Non-pigmented ciliary epithelial cell (primary cell): ENCODE measurements around the gene AXIN2.

ENCODE experiments used
- DNase-seq: peaks from one replicate; pipeline ENCODE4 v3.0.0-alpha.2; 2010; ENCODE audit warnings: low read depth

Gene AXIN2

DNA sequence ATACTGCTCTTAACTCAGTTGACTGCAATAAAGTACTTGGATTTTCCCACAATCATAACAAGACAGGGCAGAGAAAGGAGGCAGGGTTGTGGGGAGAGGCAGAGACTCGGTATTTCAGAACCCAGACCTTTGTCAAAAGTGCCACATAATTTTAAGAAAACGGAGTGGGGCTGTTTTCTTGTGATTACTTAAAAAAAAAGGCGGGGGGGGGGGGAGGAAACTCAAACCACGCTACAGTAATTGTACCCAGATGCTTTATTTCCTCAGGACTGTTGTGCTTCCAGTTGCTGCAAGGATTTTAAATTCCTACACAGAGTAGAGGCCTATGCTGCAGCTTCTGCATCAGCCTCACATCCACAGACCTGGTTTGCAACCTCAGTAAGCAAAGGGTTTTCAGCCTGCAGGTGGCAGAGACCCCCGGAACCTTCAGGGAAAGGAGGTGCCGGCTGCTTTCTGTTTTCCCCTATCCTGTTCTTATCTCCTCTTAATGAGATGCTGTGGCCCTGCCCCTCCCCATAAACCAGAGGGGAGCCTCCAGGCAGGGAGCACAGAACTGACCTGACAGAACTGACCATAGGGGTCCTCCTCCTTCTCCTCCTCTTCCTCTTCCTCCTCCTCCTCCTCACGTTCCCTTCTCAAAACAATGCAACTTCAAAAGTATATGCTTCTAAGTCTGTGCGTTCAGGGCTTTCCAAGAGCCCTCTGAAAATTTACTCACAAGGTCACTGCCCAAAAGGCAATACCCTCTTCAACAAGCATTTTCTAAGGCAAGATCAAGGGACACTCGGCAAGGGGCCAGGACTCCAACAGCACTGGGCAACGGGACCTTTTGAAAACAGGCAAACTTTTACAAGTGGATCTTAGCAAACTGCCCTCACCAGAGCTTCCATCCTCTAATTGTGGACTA, 7.5 kb downstream of the AXIN2 start:
- no peak for DNase-seq

DNA sequence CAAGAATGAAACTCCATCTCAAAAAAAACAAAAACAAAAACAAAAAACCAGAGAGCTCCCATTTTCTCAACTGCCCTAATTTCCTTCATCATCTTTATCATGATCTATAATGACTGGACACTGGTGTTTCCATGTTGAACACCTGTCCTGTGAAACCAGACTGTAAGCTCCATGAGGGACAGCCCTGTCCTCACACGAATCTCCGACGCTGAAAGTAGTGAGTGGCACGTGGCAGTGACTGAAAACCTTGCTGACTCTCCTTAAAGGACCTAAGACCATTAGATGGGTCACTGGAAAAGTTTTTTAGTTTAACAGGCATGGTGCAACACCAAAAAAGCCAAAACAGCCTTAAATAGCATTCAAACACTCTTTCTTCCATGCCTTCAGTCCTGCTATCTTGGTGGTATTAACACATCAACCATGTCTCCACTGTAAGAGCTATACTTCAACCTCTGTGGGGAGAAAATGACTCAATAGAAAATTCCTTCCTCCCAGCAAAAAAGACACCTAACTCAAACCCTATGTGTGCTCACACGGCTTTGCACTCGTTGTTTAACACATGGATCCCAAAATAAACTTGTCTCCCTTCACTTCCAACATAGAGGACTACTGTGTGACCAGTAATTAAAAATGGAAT, 8.3 kb downstream of the AXIN2 start:
- DNase-seq, result no peak

DNA sequence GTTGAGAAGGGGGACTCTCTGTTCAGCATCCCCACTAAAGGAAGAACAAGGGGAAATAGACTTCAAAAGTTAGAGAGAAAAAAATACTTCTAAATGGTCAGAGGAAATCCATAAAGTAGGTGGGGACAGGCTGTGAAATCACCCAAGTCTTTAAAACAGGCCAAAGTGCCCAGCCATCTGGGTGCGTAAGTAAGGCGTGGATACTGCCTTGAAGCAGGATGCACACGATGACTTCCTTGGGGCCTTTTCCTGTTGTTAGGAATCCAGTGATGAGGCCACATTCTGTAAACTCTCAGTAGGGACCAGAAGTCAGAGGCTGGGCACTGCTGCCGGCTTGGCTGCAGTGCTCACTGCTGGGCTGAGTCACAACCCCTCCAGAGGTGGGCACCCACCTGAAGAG, 9.2 kb downstream of the AXIN2 start:
- no peak for DNase-seq

DNA sequence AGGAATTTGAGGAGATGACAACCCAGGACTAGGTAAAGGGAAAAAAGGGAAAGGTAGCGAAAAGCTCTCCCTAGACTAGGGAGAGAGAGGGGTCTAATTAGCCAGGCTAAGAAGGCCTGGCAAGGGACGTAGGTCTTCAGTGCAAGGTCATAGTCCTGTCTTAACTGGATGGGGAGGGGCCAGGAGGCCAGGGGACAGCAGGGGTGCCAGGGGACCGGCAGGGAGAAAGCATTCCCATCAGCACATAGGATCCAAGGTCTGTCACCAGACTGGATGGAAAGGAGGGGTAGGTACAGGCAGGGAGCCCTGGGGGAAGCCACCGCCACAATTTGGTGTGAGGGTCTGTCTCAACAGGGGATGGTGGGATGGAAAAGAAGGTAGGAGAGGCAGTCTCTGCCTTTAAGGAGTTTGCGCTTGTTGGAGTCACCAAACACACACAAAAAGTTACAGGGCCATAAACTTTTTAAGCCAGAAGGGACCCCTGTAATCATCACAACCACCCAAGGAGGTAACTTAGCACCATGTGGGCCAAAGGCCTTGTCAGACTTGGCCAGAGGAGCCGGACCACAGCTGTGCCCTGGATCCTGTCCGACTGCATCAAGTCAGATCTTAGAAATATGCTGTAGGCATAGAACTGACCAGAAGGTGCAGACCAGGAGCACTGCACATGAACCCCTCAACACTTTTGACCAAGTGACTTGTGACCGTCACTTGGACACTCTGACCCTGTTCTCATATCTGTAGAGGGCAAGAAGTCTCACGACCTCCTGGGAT, 10.0 kb downstream of the AXIN2 start:
- DNase-seq, result no peak

DNA sequence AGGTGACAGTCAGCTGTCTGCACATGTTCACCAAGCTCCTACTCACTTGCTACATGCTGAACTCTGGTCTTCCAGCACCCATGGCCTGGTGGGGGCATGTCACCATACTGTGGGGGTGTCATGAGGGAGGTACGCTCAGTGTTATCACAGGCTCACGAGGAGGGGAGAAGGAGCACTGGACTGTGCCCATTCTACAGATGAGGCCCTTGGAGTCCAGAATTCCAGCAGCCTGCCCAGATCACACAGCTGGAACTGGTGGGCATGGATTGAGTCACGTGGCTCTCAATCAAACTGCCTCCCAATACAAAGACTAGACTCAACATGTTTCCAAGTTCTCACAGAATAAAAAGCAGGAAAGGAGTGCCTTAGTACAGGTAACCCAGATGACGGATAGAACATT, 10.7 kb downstream of the AXIN2 start:
- DNase-seq, result no peak

DNA sequence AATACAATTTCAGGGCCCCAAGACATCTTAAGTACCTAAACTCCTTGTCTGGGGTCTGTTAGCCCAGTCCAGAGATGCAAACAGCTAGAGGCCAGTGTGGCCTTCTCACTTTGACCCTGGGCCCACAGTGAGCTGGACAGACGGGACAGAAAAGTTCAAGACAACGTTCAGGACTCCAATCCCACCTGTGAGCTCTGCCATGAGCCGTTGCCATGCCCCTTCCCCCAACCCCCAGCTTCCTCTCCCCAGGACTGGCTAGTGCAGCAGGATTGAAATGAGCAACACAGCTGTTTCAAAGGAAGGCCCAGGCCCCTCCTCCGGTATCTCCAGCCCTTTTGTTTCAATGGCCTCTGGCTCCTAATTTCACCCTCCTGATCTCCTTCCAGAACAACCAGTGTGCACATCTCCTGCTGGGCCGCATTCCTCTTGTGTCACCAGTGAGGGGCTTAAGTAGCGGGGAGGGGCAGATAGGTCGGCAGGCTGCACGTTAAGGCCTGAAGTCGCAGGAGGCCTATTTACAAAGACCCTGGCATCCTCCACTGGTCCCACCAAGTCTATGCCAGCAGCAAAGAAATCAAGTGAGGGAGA, 11.3 kb downstream of the AXIN2 start:
- DNase-seq, result no peak

DNA sequence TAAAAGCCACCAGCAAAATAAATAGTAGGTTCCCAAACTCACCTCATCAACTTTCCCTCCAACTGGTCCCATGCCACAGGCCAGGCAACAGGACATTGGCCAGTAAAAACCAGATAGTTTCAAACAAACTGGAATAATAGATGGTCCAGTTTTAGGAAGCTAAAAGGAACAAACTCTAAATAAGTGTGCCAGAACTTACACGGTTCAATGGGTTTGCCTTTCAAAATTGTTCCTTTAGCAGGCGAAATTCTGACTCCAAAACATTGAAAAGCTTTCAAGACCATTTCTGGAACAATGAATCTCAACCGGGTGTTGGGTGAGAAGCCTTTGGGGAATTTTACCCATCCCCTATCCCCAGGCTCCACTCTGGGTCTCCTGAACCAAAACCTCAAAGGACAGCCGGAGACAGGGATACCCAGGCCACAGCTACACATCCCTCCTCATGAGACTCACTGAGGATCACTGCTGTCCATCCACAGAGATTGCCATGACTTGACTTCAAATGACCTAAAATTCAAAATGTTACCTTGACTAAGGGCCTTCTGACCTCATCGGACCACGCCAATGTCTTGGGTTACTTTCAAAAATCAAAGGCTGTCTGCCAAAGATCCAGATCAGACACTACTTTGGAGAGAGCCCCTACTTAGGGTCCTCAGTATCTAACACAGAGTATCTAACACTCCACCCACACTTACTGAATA, 13.0 kb downstream of the AXIN2 start:
- DNase-seq, result no peak

DNA sequence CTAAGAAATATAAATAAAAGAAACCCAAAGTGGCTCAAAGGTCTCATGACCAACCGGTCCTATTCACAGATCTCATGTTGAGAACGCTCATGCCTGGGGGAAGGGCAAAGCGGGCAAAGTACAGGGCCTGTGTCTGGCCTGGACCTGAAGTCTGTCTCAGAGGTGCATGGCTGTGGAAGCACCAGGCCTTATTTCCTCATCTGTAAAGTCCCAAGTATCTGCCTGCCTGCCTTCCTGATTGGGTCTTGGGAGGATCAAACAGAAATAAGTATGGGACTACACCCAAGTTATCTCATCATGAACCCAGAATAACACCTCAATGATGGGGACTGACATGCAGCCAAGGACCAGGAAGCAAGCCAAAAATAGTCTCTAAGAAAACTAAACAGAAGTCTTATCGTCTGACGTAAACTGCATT, 14.2 kb downstream of the AXIN2 start:
- DNase-seq, result no peak

DNA sequence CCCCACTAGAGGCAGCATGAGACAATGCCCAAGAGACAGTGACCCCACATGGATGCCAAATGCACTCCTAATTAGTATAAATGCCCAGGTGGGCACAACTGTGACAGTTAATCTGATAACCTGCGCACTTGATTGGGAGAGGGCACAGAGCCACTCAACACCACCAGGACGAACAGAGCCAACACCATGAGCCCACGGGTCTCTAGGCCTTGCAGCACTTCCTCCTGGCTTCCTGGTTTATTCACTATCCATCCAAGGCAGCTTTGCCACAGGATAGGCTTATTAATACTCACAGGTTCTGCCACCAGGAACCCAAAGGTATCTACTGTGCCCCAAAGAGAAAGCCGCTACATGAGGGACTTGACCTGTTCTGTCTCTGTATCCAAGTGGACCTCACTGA, 14.9 kb downstream of the AXIN2 start:
- DNase-seq, result no peak

DNA sequence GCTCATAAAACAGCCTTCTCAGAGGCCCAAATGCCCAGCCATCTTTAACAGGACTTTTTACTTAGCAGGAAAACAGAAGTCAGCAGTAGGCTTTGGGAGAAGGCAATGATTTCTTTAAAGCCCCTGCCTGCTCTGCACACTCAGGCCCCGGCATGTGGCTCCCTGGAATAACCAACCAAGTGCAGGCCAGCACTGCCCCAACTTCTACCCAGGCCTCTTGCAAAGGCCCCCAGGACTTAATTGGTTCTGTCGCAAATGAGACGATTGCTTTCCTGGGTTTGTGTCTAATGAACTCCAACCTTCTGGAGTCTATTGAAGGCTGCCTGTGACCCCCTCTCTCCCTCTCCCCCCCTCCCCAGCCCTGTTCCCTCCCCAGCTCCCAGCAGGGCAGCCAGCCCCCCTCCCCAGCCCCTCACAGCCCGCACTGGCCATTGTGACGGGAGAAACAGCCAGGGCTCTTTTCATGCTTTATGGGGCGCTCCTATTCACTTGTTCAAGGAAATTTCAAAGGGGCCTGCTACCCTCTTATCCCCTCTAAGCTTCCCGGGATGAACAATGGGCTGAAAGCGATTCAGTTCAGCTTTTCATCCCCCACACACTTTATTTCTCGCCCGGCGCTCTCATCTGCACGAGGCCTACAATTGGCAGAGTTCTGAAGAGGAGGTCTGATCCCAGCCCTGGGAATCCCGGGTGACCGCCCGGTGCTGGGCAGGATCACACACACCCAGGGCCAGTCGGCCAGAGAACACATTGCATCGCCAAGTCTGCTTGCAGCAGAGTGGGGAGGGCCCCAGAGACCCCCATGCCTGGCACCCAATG, 15.5 kb downstream of the AXIN2 start:
- DNase-seq, result no peak

DNA sequence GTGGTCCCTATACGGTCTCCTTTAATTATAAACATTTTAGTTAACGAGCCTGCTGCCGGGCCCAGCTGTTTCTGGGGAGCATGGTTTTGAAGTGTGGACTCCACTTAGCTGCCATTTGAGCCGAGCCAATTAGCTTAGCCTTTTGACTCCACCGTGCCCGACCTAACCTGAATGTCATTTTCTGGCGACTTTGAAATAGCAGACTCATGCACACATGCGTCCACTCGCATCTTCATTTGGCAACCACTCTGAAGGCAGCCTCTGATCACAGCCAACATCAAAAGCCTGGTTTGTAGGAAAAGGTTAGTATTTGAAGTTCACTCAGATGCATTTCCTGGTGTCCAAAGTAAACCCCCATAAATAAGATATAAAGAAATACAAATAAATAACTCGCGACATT, 16.8 kb downstream of the AXIN2 start:
- no peak for DNase-seq

DNA sequence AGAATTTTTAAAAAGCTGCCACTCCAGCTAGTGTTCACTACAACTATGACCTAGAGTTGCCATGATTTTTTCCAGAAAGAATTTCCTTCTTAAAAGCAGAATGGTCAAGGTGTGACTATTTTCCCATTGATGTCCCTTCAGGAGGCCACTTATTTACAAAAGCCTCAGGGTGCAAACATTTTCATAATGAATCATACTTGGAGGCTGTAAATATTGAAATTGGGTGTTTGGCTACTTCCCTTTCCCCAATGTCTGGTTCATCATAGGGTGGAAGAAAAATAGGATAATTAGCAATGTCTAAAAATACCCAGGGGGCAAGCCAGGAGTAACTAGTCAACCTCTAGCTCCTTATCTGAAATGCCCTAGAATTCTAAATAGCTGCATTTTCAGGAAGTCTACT, 18.8 kb downstream of the AXIN2 start:
- DNase-seq, result no peak

DNA sequence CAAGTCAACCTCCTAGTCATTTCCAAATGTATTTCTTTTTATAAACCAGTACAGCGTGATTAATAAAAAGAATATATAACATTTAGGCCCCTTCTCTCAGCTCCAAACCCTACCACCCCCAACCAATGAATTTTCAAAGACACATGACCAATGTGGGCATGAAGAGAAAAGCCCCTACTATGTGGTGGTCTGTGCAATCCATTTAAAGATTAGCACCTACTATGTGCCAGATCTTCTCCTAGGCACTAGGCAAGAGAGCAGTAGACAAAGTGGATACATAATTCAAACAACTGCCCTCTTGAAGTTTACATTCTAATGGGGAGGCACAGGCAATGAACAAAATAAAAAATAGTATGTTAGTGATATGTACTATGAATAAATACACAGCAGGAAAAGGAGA, 19.4 kb downstream of the AXIN2 start:
- no peak for DNase-seq

DNA sequence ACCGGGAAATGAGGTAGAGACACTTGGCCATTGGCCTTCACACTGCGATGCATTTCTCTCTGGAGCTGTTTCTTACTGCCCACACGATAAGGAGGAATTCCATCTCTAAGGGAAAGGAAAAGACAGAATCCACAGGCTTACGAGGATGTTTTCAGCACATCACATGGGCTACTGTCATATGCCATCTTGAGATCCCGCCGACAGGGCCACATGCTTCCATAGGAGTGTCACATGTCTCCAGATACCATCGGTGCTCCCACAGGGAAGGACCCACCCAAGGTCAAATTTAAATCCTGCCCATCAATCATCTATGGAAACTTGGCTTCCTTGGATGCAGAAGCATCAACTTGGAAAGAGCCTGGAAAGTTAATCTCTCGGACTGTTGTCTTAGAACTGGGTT, 20.0 kb downstream of the AXIN2 start:
- DNase-seq, result no peak

DNA sequence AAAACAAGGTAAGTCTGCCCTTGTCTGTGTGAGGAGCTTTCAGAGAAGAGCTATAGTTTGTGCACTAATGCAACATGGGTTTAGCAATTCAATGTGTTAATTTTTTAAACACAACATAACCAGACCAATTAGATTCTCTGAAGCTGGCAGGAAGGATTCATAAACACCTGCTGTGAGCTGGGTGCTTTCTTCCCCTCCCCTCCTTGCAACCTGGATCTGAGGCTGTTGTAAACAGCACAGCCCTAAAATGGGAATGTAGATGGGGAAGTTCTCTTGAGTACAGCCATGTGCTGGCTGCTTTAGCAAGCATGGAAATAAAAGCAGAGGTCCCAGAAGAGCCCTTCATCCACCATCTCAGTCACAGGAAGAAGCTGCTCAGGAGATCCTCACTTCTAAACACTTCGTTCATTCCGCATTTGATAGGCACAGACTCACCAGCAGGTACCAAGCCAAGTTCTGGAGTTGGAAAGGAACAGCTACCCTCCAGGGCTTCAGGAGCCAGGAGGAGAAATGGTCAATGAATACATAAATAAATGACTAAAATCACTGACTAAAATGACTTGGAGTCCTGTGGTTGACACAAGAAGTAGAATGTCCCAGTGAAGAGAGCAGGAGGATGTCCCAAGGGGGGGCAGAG, 21.7 kb downstream of the AXIN2 start:
- no peak for DNase-seq

DNA sequence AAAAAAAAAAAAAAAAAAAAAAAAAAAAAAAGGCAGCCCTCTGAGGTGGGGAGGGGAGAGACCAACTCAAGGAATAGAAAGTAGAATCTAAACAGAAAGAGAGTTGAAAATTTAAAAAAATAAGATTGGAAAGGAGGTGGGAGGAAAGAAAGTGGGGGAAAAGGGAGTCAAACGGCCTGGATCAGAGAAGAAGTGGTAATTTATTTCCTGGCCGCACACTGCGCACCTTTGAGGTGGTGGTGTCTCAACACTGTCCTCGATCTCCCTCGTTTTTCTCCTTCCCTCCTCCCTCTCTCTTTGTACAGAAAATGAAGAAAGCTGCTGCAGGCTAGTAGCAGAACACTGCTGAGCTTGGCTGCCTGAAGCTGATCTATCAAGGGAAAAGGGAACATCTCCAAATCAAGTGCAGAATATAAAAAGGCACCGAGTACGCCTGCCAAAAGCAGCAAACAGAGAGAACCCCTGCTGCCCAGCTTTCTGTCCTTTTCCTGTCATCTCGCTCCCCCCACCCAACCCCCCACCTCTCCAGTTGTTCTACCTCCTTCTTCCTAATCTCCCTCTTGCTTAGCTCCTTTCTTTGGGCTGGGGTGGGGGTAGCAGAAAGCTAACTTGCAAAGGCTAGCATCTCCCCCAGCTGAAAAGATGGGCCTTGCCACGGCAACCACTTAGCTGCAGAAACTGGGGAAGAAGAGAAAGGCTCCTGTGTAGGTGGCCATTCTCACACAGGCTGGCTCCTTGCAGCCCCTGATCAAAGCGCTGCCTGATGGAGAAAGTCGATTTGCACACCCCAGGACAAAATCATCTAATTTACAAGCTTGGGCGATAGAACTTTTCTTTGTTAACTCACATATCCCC, 22.5 kb downstream of the AXIN2 start:
- DNase-seq, result no peak

DNA sequence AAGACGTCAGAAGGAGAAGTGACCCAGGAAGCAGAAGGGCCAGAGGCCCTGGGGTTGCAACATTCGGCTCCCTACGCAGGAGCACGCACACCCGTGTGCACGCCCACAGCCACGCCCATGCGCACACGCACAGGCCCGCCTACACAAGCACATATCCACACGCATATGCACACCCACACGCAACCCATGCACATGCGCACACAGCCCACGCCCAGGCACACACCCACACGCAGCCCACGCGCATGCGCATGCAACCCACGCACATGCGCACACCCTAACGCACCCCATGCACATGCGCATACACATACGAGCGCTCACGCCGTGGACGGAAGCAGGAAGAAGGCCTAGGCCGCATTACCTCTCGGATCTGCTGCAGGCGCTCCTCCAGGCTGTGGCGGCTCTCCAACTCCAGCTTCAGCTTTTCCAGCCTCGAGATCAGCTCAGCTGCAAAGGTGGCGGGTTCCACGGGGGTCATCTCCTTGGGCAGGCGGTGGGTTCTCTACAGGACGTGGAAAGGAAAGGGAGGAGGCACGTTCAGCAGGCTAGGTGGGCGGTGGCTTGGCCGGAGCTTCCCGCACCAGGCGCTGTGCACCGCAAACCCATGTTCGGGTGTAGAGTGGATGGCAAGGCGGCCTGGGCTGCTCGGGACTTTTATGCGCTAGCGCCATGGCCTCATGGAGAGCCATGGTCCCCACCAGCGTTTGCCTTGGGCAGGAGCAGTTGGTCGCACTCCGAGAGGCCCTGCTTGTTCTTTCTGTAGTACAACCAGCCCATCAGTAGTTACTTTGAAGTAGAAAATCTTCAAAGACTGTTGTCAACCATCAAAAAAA, 23.4 kb downstream of the AXIN2 start:
- DNase-seq, result no peak

DNA sequence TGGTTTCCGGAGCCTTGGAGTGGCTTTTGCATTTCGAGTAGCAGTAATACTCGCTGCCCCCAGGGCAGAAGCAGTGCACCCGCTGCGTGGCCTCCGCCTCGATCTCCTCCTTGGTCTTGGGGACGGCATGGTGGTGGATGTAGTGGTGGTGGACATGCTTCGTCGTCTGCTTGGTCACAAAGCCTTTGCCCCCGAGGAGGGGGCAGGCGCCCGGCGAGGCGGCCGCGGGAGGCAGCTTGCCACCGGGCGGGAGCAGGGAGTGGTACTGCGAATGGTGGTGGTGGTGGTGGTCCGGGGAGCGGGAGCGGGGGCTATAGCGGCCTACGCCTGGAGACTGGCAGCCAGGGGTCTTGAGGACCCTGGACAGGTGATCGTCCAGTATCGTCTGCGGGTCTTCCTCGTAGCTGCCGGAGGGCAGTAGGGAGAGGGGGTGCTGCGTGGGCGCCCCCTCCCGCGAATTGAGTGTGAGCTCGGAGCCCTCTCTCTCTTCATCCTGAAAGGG, 24.1 kb downstream of the AXIN2 start:
- no peak for DNase-seq
